HG02678 (cell line): ENCODE data around the gene KDM8.
"Not testable (repeated sequence)": the region's sequence is repeated elsewhere in the genome, so short reads cannot be mapped to it uniquely, and the experiment has no call there.

Experiments
- ATAC-seq: cut with Tn5 transposase; IDR thresholded peaks from one replicate; pipeline ENCODE4 v1.9.1; 2021; ENCODE audit warnings: mild to moderate bottlenecking, moderate library complexity; ENCODE audit not compliant: unreplicated experiment

The KDM8 gene

DNA sequence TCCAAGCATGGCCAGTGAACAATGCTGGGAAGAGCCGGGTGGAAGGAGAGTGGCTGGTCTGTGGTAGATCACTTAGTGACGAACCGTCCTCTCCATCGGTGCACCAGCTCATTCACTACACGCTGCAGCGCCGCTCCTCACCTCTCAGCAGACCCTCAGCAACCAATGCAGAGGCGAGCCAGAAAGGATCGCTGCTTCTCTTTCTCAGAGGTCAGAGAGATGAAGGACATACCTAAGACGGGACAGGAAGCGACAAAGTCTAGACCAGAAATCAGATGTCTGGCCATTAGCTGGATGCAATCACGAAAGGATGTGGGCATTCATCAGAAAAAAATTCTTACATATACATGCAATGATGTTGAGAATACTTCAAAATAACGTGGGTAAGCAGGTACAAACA is 38.3 kb downstream of the KDM8 start:
- no peak for ATAC-seq

DNA sequence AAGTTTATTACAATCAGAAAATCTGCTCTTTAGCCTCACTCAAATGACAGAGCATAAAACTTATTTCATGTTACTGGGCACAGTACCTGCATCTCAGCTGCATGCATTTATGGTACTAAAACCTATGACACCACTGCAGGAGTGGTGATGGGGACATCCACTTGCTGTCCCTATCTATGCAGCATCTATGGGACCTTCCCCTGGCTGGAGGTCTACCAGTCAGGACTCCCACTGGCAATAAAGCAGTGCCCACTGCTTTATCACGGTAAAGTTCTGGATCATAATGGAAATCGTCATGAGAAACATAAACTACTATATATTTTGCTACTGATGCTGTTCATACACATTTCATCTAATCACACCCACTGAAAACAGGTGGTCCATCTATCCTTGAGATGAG is 39.1 kb downstream of the KDM8 start:
- no peak for ATAC-seq

DNA sequence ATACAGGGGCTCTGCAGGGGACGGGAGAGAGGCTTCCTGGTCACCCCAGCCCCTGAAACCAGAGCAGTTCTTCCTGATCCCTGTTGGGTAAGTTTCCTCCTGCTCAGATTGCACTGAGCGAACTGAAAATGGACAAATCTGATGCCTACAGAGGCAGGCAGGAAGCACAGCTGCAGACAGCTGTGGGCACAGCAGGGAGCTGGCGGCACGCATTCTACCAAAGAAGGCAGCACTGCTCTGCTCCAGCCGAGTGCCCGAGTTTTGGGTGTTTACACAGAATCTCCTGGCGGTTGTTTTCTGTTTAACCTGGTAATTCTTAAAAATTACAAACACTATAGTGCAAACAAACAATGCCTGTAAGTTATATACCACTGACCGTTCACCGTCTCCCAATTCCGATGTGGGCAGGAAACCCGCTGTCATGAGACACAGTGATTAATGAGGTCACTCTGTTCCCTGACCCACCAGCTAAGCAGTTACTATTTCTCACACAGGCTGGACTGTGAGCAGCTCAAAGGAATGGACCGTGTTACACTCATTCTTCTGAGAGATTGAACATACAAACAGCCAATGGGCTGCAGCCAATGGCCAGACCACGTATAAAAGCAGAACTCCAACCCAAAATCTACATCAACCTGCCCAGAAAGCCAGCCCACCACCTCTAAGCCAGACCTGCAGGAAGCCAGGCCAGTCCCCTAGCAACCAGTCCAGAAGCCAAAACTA is 39.7 kb downstream of the KDM8 start:
- ATAC-seq = peak; percentile 51

DNA sequence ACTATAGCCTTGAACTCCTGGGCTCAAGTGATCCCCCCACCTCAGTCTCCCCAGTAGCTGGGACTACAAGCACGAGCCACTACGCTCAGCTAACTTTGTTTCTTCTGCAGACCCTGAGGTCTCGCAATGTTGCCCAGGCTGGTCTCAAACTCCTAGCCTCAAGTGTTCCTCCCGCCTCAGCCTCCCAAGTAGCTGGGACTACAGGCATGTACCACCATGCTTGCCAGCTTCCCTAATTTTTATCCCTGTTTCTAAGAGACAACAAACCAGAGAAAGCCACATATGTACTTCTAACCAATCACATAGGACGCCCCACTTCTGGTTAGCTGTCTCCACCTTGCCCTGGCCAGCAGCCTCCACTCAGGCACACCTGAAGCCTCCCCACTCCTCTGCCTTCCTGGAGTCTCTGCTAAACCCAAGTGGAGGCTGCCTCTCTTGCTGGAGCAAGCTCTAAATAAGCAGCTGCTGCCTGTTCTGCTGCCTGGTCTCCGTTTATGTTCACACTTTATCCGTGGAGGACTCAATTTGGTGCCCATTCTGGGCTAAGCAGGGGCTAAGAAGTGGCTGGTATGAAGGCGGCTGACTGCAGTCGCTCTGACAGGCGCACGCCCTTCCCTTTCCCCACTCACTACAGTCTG is 40.5 kb downstream of the KDM8 start:
- no peak for ATAC-seq

DNA sequence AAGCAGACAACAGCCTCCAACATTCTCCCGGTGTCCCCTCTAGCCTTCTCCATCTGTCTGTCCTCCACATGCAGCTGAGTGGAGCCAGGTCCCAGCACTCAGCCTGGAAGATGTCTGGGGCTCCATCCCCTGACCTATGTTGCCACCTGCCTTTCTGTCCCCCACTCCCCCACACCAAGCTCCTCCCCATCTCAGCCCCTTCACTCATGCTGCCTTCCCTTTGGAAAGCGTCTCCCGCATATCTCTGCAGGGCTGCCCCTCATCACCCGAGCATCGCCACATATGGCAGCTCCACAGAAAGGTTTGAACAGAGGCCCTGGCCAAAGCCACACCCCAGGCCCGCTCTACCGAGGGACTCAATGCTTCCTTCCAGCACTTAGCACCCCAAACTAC is 41.0 kb downstream of the KDM8 start:
- no peak for ATAC-seq

DNA sequence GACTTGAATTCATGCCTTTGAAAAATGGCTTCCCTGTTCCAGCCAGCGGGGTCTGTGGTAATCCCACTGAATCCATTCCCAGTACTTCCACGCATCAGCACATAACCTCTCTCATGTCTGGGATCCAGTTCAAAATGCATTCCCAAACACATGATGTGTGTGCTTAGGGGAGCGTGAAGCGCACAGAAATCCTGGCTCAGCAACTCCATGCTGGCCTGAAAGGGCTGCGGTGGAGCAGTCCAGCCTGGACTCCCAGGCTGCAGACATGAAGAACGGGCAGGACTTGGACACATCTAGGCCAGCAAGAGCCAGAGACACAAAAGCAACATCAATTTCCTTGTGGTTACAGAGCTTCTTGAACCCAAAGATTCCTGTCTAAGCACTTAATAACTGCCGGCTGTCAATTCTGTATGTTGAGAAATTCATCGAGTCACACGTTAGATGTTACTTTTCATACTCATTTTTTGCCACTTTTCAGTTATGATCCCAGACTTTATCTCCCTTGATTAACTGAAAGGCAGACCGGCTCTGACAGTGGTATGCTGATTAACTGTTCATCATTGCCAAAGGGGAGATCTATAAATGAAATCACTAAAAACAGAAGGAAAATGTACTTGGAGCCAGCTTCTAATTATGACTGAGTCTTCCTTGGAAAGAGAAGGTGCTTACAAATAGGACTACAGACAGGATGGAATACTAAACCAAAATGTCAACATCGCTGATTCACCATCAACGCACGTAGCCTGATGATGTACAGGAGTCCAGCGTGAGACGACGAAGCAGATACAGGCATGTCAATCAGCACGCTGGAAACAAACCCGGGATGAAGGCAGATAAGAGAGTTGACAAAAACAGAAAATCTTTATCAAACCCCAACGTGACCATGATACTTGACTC is 42.2 kb downstream of the KDM8 start:
- no peak for ATAC-seq

DNA sequence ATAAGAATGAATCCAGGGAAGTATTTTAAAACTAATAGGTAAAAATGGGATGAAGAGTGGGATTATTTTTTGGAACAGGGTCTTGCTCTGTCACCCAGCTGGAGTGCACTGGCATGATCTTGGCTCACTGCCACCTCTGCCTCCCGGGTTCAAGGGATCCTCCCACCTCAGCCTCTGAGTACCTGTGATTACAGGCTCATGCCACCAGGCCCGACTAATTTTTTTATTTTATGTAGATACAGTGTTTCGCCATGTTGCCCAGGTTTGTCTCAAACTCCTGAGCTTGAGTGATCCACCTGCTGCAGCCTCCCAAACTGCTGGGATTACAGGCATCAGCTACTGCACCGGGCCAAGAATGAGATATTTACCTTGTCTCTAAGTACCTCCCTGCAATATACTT is 43.1 kb downstream of the KDM8 start:
- no peak for ATAC-seq

DNA sequence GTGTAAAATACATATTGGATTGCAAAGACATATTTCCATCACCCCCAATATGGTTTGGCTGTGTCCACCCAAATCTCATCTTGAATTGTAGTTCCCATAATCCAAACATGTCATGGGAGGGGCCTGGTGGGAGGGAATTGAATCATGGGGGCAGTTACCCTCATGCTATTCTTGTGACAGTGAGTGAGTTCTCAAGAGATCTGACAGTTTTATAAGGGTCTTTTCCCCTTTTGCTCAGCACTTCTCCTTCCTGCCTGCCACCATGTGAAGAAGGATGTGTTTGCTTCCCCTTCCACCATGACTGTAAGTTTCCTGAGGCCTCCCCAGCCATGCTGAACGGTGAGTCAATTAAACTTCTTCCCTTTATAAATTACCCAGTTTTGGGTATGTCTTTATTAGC is 43.8 kb downstream of the KDM8 start:
- not testable (repeated sequence) for ATAC-seq

DNA sequence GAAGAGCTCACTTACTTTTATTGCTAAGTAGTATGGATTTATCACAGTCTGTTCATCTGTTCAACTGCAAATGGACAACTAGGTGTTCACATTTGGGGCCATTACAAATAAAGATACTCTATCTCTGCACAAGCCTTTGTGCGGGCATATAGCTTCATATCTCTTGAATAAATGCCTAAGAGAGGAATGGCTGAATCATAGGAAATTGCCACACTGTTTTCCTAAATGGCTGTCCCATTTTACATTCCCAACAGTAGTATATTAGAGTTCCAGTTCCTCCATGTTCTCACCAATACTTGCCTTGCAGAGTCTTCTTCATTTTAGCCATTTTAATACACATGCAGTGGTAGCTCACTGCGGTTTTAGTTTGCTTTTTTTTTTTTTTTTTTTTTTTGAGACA is 44.7 kb downstream of the KDM8 start:
- no peak for ATAC-seq

DNA sequence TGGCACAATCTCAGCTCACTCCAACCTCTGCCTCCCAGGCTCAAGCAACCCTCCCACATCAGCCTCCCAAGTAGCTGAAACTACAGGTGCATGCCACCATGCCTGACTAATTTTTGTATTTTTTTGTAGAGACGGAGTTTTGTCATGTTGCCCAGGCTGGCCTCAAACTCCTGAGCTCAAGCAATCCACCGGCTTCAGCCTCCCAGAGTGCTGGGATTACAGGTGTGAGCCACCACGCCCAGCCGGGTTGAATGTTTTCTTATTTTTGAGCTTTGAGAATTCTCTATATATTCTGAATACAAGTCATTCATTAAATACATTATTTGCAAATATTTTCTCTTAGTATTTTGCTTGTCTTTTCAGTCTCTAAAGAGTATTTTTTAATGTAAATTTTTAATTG is 45.6 kb downstream of the KDM8 start:
- not testable (repeated sequence) for ATAC-seq

DNA sequence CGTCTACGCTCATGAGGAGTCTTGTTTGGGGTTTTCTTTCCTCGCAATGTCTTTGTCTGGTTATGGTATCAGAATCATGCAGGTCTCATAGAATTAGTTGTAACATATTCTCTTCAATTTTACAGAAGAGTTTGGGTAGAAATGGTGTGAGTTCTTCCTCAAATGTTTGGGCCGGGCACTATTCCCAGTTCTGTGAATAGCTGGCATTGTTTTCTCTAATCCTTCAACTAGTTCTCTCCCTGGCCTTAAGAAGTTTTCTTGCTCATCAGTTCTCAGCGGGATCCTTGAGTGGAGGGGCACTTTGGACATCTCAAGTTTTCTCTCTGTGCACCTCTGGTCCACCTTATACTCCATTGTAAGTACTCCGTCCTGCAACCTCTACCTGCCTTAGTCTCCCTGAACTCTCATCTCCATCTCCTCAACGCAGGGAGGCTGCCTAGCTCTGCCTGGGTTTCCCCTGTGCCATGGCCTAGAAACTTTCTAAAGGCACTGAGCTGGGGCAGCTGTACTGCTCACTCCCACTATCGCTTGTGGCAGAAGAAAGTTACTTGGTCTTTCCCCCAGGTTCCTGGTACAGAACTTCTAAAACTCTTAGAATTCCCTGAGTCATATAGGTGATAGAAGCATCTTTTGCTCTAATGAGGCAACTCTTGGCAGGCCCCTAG is 48.3 kb downstream of the KDM8 start:
- ATAC-seq = no peak

DNA sequence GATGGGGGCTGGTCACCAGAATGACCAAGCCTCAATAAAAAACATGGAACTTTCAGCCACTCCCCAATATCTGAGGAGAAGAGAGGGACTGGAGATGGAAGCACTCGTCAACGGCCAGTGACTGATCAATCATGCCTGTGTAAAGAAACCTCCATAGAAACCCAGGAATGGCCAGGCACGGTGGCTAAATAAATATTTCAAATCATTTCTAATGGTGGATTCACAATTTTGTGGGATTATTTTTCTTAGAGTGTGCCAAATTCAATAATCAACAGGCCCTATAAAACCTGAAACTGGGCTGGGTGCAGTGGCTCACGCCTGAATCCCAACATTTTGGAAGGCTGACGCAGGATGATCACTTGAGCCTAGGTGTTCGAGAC is 48.9 kb downstream of the KDM8 start:
- ATAC-seq = no peak

DNA sequence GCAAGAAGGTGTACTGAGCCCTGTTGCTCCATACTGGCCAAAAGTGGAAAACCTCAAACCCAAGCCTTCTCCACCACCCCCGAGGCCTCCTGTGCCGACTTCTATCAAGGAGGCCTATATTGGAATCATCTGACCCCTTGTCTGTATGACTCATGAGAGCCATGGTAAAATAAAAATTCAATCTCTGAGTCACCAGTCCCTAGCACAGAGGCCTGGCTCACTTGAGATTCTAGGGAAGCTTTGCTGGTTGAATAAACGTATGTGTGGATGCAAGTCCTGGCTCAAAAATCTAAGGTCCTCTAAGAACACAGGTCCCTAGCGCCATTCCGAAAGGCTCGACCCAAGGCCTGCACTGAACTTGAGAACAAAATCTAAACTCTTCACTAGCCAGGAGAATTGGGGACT is 50.2 kb downstream of the KDM8 start:
- ATAC-seq = no peak

DNA sequence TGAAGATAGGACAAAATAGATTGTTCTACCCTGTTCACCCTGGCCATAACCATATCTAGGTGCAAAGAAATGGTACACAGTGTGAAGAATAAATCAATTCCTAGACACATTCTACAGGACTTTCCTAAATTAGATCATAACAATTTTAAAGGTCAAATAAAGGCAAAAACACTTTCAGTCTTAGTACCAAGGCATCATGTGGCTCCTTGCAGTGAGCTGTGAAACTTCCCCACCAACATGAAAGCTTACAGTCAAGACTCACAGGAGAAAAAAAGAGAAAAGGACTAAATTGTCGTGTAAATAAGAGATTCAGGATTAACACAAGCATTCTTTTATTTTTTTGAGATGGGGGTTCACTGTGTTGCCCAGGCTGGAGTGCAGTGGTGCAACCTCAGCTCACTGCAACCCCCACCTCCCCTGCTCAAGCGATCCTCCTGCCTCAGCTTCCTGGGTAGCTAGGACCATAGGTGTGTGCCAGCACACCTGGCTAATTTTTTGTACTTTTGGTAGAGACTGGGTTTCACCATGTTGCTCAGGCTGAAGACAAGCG is 51.0 kb downstream of the KDM8 start:
- peak; percentile 79 for ATAC-seq

DNA sequence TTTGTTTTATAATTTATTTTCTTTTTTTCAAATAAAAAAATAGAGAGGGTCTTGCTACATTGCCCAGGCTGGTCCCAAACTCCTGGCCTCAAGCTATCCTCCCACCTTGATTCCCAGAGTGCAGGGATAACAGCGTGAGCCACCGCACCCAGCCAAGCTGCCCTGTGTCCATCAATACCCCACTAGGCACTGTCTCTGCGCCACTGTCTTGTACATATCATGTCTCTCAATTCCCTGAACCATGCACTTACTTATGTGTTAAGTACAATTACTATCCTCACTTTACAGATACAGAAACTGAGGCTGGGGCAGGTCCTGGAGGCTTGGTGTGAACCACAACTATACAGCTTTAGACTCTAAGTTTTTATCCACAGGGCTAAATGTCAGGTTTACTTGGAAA is 53.5 kb downstream of the KDM8 start:
- ATAC-seq = no peak

DNA sequence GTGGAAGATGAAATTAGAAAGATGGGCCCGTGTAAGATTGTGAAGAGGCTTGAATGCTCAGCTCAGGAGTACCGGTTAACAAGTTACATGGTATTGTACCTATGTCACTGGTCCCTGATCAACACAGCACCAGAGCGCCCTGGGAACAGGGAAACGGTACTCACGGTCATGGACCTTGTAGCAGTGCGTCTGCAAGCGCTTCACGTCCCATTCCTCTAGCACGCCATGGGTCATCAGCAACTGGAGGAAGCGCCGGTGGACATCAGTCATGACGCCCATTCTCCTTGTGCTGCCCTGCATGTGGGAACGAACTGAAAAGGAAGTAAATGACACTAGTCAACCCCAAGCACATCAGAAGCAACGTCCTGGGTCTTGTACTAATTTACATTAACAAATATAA is 53.9 kb downstream of the KDM8 start:
- no peak for ATAC-seq

DNA sequence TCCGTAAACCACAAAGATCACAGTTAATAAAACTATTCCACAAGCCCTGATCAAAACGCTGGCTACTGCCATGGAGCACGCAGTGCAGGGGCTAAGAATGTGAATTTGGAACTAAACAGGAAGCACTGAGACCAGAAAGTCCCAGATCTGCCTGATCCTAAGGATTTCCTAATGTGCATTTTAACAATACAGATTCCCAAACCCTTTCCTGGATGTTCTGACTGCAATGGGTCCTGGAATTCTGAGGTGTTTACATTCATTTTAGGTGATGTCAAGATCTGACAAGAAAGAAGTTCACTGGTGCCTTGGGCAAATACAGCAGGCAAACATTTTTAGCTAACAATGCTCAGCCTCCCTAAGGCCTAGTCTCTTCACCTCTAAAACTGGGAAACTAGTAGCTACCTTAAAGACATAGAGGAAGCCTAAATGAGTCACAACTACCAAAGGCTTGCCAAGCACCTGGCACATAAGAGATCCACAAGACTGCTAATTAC is 55.0 kb downstream of the KDM8 start:
- ATAC-seq = no peak

DNA sequence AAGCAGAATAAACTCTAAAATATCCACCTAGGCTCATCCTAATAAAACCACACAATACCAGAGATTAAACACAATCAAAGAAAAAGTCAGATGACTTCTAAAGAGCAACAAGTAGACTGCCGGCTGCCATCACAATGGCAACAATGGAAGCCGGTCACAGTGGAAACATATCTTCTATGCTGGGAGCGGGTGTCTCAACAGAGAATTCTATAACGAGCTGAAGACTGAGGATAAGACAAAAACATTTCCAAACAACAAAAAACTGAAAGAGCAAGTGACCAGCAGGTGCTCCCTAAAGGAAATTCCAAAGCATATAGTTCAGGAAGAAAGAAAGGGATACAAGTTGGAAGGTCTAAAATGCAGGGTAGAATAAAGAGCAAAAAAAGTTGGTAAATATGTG is 56.4 kb downstream of the KDM8 start:
- ATAC-seq = no peak

DNA sequence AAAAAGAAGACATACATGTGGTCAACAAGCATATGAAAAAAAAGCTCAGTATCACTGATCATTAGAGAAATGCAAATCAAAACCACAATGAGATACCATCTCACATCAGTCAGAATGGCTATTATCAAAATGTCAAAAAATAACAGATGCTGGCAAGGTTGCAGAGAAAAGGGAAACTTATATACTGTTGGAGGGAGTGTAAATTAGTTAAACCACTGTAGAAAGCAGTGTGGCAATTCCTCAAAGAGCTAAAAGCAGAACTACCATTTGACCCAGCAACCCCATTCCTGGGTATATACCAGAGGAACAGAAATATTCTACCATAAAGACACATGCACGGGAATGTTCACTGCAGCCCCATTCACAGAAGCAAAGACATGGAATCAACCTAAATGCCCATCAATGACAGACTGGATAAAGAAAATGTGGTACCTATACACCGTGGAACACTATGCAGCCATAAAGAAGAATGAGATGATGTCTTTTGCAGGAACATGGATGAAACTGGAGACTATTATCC is 59.6 kb downstream of the KDM8 start:
- not testable (repeated sequence) for ATAC-seq

DNA sequence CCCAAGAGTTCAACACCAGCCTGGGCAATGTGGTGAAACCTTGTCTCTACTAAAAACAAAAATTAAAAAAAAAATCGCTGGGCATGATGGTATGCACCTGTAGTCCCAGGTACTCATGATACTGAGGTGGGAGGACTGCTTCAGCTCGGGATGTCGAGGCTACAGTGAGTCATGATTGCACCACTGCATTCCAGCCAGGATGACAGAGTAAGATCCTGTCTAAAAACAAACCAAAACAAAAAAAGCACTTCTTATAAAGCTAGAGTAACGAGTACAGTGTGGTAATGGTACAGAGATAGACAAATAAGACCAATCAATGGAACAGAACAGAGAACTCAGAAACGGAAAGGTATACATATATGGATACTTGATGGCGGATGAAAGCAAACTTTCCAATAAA is 60.8 kb downstream of the KDM8 start:
- ATAC-seq = no peak

DNA sequence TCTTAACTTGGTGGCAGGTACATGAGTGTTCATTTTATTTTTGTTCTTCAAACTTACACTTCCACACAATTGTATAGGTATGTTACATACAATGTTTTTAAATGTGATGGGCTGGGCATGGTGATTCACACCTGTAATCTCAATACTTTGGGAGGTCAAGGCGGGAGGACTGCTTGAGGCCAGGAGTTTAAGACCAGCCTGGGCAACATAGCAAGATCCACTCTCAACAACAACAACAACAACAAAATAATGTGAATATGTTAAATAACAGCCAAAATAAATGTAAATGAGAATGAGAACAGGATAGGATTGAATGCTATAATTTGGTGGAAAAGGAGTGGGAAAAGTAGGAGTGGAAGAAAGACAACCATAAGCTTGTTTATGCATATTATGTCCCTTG is 62.7 kb downstream of the KDM8 start:
- no peak for ATAC-seq
